Activated CD8-positive, alpha-beta memory T cell treated with anti-CD3 and anti-CD28 coated beads, Interleukin-2, amount 10 ng/mL, durations not matched to agents 7 days and 5 days (primary cell): ENCODE data around the gene ZNF664. TPM values are rescaled to one million over a fixed set of nuclear protein-coding genes. Genes with fewer than 3 reads are reported as not detected.

Source experiments
- ATAC-seq: fragments of 150-1000 bp; cut with Tn5 transposase; one replicate; pipeline ENCODE4 v1.10.0; 2021; ENCODE audit warnings: moderate library complexity
- CTCF ChIA-PET: fragments of 350-600 bp; sonication (Branson Sonifier 250); formaldehyde crosslinking; loops from one replicate; lab custom pipeline; 2021; ENCODE audit warnings: antibody characterized with exemption; lab: Charles Lee
- DNase-seq: peaks from one replicate; pipeline ENCODE4 v3.0.0-alpha.2; 2020
- H3K27ac Mint-ChIP-seq: one replicate; pipeline ENCODE4 v1.8.0; 2021; ENCODE audit warnings: mild to moderate bottlenecking, mixed read lengths
- H3K27me3 Mint-ChIP-seq: one replicate; pipeline ENCODE4 v1.8.0; 2021; ENCODE audit warnings: mixed read lengths
- H3K36me3 Mint-ChIP-seq: one replicate; pipeline ENCODE4 v1.8.0; 2021; ENCODE audit warnings: mild to moderate bottlenecking, mixed read lengths
- H3K4me1 Mint-ChIP-seq: one replicate; pipeline ENCODE4 v1.8.0; 2021; ENCODE audit warnings: mixed read lengths
- H3K4me3 Mint-ChIP-seq: one replicate; pipeline ENCODE4 v1.8.0; 2021; ENCODE audit warnings: mild to moderate bottlenecking, moderate library complexity, mixed read lengths
- H3K9me3 Mint-ChIP-seq: one replicate; pipeline ENCODE4 v1.8.0; 2022; ENCODE audit warnings: low read depth, mixed read lengths
- total RNA-seq, 2 experiments: library from RNA; stranded (reverse); gene quantifications; one replicate each; pipeline ENCODE4 v1.2.3, GENCODE V29; 2021

The ZNF664 gene
- total RNA-seq, 2 experiments from 2014 or later, result 45.8 to 52.5 TPM

DNA sequence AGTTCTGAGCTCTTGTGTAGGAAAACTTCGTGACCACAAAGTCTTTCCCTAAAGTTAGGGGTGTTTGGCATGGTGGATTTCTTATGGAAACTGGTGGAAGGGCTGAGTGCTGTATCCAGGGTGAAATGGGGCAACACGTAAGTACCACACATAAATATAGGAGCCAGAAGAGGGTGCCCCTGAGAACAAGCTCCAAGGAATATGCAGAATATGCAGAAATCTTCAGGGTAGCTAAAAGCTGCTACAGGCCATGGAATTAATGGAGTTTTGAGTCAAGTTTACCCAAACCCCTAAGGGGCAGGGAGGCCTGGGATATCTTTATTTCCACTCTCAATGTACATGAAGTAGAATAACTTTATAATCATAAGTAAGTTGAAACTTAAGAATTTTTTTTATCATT is 44.0 kb downstream of the ZNF664 start:
- no peak overlapping the region for H3K4me3 Mint-ChIP-seq
- H3K27ac Mint-ChIP-seq, result no peak overlapping the region
- peaks cover 8% of the 10 kb centered on the region for H3K36me3 Mint-ChIP-seq
- H3K27me3 Mint-ChIP-seq, result no peaks in the 10 kb centered on the region
- ATAC-seq (no peak), DNase-seq (no peak)
- CTCF ChIA-PET, result interaction anchor here (1.0 kb wide), 1 partner anchor 16 kb away, joined by 3 read pairs; no protein-coding TSS in a partner anchor
- H3K9me3 Mint-ChIP-seq, result no peaks in the 10 kb centered on the region
- H3K4me1 Mint-ChIP-seq, result no peaks in the 10 kb centered on the region

DNA sequence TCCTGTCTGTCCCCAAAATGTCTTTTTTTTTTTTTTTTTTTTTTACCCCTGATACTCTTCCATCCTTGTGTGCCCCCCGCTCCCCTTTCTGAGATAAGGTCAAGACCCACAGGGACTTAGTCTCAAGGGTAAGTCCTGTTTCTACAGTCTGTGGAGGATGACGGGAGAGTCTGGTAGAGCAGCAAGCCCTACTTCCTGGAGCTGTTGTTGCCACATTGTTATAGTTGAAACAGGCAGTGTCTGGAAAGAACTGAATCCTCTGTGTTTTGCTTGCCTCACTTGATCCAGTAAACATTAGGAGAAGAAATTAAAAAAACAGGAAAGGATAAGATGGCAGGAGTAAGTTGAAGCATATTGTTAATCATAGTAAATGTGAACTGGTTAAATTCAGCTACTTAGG is 45.5 kb downstream of the ZNF664 start:
- H3K36me3 Mint-ChIP-seq, result no peaks in the 10 kb centered on the region
- H3K4me3 Mint-ChIP-seq, result no peak overlapping the region
- no peaks in the 10 kb centered on the region for H3K27me3 Mint-ChIP-seq
- no peaks in the 10 kb centered on the region for H3K9me3 Mint-ChIP-seq
- DNase-seq (no peak), ATAC-seq (no peak)
- CTCF ChIA-PET, result interaction anchor here (0.6 to 1.7 kb wide), 2 partner anchors 14 to 125 kb away, joined by 3 to 6 read pairs; no protein-coding TSS in a partner anchor
- H3K4me1 Mint-ChIP-seq, result no peaks in the 10 kb centered on the region
- H3K27ac Mint-ChIP-seq, result no peak overlapping the region

DNA sequence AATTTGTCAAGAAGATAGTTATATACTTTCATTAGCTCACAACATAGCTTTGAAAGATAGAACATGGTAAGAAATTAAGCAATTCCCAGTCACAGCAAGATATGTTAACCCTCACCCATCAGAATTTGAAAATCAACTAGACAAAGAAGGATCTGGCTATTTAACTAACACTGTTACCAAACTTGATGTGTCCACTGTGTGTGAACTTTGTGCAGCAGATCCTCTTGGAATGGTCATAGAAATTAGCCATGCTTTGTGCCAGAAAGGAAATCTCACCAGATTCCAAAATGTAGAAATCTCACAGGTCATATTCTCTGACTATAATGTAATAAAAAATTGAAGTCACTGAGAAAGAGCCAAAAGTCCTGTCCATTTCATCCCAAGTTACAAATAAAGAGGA is 46.1 kb downstream of the ZNF664 start:
- CTCF ChIA-PET, result interaction anchor here (0.6 to 1.7 kb wide), 2 partner anchors 14 to 124 kb away, joined by 3 to 6 read pairs; no protein-coding TSS in a partner anchor
- no peaks in the 10 kb centered on the region for H3K9me3 Mint-ChIP-seq
- H3K27ac Mint-ChIP-seq, result no peak overlapping the region

DNA sequence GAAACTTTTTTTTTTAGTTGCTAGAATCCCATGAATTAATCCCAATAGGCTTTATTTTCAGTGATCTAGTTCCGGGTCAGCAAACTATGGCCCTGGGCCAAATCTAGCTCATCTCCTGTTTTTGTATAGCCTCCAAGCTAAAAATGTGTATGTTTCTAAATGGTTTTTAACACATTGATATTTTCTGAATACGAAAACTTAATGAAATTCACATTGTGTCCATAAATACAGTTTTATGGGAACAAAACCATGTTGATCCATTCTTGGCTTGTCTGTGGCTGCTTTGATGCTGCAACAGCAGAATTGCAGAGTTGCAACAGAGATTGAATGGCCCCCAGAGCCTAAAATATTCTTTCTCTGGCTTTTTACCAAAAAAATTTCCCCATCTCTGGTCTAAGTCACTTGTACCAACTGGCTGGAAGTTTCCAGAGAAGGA is 47.5 kb downstream of the ZNF664 start:
- no peak overlapping the region for H3K27ac Mint-ChIP-seq
- no peaks in the 10 kb centered on the region for H3K4me1 Mint-ChIP-seq
- CTCF ChIA-PET, result no interaction called here
- no peaks in the 10 kb centered on the region for H3K36me3 Mint-ChIP-seq
- no peak for DNase-seq
- H3K4me3 Mint-ChIP-seq, result no peak overlapping the region
- no peaks in the 10 kb centered on the region for H3K9me3 Mint-ChIP-seq
- no peak for ATAC-seq
- H3K27me3 Mint-ChIP-seq, result no peaks in the 10 kb centered on the region

More for the DNA sequence above, 46.1 kb downstream of the ZNF664 start:
- Mint-ChIP-seq H3K36me3 (no peaks in the 10 kb centered on the region), H3K4me1 (no peaks in the 10 kb centered on the region), H3K27me3 (no peaks in the 10 kb centered on the region), H3K4me3 (no peak overlapping the region)
- ATAC-seq (no peak), DNase-seq (no peak)

DNA sequence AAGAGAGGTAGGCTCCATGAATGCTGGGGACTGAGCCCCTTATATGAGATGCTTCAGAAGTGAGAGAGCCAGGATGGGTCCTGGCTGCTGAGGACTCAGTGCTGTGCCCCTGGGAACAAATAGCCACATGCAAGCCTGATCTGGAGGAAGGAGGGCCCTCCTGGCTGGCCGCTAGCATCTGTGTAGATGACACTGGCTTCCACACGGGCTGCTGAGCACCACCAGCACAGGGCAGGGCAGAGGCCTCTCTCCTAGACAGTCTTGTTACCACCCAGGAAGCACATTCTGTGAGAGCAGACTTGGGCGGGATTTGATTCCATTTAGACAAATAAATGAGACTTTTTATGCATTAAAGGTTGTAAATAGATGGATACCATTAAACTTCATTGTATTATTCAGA is 48.0 kb downstream of the ZNF664 start:
- H3K27me3 Mint-ChIP-seq, result no peaks in the 10 kb centered on the region
- ATAC-seq (no peak), DNase-seq (no peak)
- H3K4me1 Mint-ChIP-seq, result no peaks in the 10 kb centered on the region
- CTCF ChIA-PET, result no interaction called here
- H3K4me3 Mint-ChIP-seq, result no peak overlapping the region
- H3K36me3 Mint-ChIP-seq, result no peaks in the 10 kb centered on the region
- H3K27ac Mint-ChIP-seq, result no peak overlapping the region
- H3K9me3 Mint-ChIP-seq, result no peaks in the 10 kb centered on the region

DNA sequence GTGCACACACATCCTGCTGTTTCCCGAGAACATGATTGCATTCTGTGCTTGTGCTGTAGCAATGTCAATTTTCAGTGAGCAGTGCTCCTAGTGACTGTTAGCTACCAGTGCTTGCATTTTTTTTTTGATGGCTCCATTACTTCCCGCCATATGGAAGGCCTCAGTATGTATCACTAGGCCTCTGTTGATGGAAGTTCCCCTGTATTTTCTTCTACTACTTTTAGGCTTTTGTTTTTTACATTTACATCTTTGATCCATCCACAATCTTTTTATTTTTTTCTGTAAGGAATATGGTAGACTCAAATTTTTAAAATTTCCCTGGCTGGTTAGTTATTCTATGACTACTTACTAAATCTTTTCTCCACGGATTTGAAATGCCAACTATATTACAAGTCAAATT is 49.1 kb downstream of the ZNF664 start:
- H3K4me3 Mint-ChIP-seq, result no peak overlapping the region
- H3K4me1 Mint-ChIP-seq, result no peaks in the 10 kb centered on the region
- no peak overlapping the region for H3K27ac Mint-ChIP-seq
- no peaks in the 10 kb centered on the region for H3K9me3 Mint-ChIP-seq
- DNase-seq (no peak), ATAC-seq (no peak)
- CTCF ChIA-PET, result interaction anchor here (1.0 kb wide), 1 partner anchor 10 kb away, joined by 3 read pairs; no protein-coding TSS in a partner anchor
- H3K36me3 Mint-ChIP-seq, result no peaks in the 10 kb centered on the region
- no peaks in the 10 kb centered on the region for H3K27me3 Mint-ChIP-seq

DNA sequence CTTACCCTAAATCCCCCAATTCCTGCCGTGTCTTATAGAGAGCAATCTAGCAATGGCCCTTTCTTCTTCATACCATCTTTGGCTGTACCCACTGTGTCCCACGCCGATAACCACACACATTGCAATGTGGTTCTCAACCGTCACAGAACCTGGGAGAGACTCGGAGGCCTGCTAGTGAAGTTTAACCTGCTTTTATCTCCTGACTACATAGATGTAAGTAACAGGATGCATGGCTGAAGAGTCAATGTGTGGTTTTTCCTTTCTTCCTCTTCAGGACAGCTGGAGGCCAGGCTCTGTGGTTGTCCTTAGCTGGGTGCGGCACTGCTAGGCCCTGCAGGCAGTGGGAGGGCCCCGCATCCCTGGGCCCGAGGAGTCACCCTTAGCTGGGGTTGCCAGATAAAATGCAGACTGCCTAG is 51.3 kb downstream of the ZNF664 start:
- H3K4me1 Mint-ChIP-seq, result no peaks in the 10 kb centered on the region
- CTCF ChIA-PET, result interaction anchor here (1.2 kb wide), 1 partner anchor 9 kb away, joined by 4 read pairs; no protein-coding TSS in a partner anchor
- H3K27ac Mint-ChIP-seq, result no peak overlapping the region

DNA sequence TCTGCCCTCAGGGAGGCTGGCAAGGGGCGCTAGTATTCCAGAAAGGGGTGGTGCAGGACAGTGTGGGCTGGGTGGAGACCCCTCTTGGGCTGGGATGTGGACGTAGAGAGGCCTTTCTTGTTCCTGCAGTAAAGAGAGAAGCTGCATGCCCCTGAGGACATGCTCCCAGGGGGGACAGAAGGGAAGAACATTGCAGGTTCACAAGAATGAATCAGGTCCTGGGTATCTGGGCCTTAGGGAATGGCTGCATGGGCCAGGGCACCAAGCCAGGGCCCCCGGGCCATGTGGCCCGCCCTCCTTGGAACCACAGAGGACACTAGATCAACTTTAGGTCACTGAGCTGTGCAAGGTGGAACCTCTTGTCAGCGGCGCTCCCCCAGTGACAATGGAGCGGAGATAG is 51.8 kb downstream of the ZNF664 start:
- DNase-seq (no peak), ATAC-seq (no peak)
- Mint-ChIP-seq H3K9me3 (no peaks in the 10 kb centered on the region), H3K36me3 (no peaks in the 10 kb centered on the region), H3K27ac (no peak overlapping the region), H3K4me3 (no peak overlapping the region), H3K27me3 (no peaks in the 10 kb centered on the region), H3K4me1 (no peaks in the 10 kb centered on the region)
- CTCF ChIA-PET, result interaction anchor here (1.3 kb wide), 1 partner anchor 23 kb away, joined by 3 read pairs; no protein-coding TSS in a partner anchor

More for the DNA sequence above, 51.3 kb downstream of the ZNF664 start:
- Mint-ChIP-seq H3K36me3 (no peaks in the 10 kb centered on the region), H3K4me3 (no peak overlapping the region), H3K27me3 (no peaks in the 10 kb centered on the region), H3K9me3 (no peaks in the 10 kb centered on the region)
- ATAC-seq (no peak), DNase-seq (no peak)

DNA sequence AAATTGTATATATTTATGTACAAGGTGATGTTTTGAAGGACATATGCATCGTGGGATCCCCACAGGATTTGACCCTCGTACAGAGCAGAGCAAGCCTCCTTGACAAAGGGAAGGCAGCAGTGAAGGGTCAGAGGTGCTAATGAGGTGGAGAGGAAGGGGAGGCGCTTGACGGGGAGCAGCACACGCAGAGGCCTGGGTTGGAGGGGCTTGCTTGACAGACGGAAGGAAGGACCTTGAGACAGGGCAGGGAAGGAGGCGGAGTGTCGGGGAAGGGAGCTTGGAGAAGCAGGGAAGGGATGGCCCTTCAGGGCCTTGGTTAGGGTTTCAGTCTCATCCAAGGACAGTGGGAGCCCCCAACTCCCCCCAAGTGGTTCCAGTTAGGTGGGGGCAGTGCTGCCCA is 52.6 kb downstream of the ZNF664 start:
- Mint-ChIP-seq H3K36me3 (no peaks in the 10 kb centered on the region), H3K27ac (no peak overlapping the region), H3K9me3 (no peaks in the 10 kb centered on the region), H3K27me3 (no peaks in the 10 kb centered on the region), H3K4me1 (no peaks in the 10 kb centered on the region), H3K4me3 (no peak overlapping the region)
- CTCF ChIA-PET, result interaction anchor here (1.3 kb wide), 1 partner anchor 24 kb away, joined by 3 read pairs; no protein-coding TSS in a partner anchor
- no peak for DNase-seq
- ATAC-seq, result no peak

DNA sequence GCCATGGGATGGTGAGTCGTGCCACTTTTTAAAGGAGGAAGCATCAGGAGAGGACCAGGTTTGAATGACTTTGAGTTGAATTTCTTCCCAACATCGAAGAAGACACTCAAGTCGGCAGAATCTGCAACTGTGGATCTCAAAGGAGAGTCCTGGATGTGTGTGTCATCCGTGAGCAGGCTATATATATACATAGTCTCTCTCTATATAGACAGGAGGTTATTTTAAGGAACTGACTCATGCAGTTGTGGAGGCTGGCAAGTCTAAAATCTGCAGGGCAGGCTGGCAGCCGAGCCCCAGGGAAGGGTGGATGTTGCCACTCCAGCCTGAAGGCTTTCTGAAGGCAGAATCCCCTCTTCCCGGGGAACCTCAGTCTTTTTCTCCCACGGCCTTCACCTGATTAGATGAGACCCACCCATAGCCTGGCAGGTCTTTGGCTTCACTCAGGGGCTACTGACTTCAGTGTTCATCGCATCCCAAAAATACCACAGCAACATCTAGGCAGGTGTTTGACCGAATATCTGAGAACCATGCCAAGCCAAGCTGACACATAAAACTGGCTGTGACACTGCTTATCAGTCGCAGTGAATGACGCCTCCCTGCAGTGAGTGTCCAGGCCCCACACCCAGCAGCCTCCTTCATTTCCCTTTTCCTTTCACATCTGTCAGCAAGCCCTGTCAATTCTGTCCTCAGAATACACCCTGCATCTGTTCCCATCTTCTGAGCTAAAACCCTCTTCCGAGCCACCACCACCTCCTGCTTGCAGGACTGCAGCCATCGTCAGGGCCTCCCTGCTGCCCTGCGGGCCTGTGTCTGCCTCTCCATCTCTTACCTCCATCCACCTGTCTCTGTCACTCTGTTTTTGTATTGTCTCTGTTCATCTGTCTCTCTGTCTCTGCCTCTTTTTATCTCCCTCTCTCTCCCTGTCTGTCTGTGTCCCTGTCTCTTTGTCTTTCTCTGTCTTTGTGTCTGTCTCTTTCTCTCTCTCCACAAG is 54.0 kb downstream of the ZNF664 start:
- no peaks in the 10 kb centered on the region for H3K36me3 Mint-ChIP-seq
- no peak overlapping the region for H3K4me3 Mint-ChIP-seq
- CTCF ChIA-PET, result no interaction called here
- no peaks in the 10 kb centered on the region for H3K27me3 Mint-ChIP-seq
- DNase-seq (no peak), ATAC-seq (no peak)
- no peaks in the 10 kb centered on the region for H3K4me1 Mint-ChIP-seq
- H3K9me3 Mint-ChIP-seq, result no peaks in the 10 kb centered on the region
- no peak overlapping the region for H3K27ac Mint-ChIP-seq

DNA sequence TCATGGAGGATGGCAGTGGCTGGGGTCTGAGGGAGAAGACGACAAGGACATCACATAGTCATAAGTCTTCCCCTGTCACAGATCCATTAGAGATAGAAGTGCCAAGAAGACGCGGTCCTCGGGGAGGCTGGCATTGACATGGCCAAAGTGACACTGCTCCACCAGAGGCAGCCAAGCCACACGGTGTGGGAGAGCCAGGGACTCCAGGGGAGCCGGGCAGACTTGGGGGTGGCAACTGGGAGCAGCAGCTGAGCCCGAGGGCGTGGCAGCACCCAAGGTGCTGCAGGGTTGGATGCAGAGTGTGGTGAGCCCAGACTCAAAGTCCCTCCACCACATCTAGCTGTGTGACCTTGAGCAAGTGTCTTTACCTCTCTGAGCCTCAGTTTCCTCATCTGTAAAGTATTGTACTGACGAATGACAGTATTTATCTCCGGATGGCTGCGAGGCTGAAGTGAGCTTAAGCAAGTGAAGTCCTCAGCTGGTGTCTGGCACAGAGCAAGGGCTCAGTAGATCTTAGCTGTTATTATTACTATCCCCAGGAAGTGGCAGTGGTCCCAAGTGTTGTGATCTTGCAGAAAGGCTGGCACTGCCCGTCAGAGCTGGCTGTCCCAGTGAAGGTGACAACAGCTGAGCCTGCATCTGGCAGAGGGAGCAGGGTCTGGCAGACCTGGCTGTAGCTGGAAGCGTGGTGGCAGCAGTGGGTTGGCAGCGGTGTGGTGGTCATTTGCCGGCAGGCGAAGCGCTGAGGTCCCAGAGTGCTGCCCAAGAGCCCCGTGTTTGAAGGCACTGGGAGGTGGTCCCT is 54.9 kb downstream of the ZNF664 start:
- no peaks in the 10 kb centered on the region for H3K36me3 Mint-ChIP-seq
- H3K4me3 Mint-ChIP-seq, result no peak overlapping the region
- no peak overlapping the region for H3K27ac Mint-ChIP-seq

DNA sequence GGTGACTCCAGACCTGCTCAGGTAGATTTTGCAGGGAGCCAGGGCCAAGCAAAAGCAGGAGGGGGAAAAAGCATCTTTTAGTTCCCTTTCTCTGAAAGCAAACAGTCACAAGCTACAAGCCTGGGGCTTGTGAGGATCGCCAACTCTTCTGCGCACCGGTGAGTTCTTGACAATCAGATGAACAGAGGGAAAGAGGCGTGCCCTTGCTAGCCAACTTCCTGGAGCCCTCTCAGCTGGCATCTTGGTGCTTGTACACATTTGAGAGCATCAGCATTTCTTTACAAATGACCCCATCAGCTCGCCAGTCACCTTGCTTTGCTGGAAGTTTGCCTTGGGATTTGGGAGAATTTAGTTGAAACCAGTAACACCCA is 55.5 kb downstream of the ZNF664 start:
- ATAC-seq (no peak), DNase-seq (no peak)
- Mint-ChIP-seq H3K27ac (no peak overlapping the region), H3K36me3 (no peaks in the 10 kb centered on the region), H3K27me3 (peaks cover 4% of the 10 kb centered on the region), H3K9me3 (no peaks in the 10 kb centered on the region), H3K4me3 (no peak overlapping the region), H3K4me1 (no peaks in the 10 kb centered on the region)
- CTCF ChIA-PET, result no interaction called here

More for the DNA sequence above, 54.9 kb downstream of the ZNF664 start:
- CTCF ChIA-PET, result no interaction called here
- no peak for ATAC-seq
- Mint-ChIP-seq H3K9me3 (no peaks in the 10 kb centered on the region), H3K27me3 (no peaks in the 10 kb centered on the region), H3K4me1 (no peaks in the 10 kb centered on the region)
- no peak for DNase-seq

DNA sequence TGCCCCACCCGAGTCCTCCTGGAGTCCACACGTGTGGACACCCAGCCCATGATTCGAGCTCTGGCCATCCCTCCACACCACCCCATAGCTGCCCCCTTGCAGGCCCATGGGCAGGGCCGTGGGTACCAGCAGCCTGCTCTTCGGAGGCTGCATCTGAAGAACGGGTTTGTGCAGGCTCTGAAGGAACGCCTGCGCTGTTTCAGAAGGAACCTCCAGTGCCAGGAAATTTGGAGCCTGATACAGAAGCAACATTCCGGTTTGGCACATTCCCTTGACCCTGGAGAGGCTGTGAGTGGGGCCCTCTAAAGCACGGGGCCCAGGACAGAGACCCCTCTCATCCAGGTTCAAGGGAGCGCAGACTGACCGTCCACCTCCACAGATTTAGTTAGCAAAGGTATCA is 57.0 kb downstream of the ZNF664 start:
- H3K27me3 Mint-ChIP-seq, result peaks cover 4% of the 10 kb centered on the region
- CTCF ChIA-PET, result interaction anchor here (1.2 kb wide), 2 partner anchors 8 to 14 kb away, joined by 3 read pairs; no protein-coding TSS in a partner anchor
- H3K36me3 Mint-ChIP-seq, result no peaks in the 10 kb centered on the region
- H3K4me3 Mint-ChIP-seq, result no peak overlapping the region
- H3K27ac Mint-ChIP-seq, result no peak overlapping the region
- no peaks in the 10 kb centered on the region for H3K9me3 Mint-ChIP-seq
- ATAC-seq (no peak), DNase-seq (no peak)
- no peaks in the 10 kb centered on the region for H3K4me1 Mint-ChIP-seq
